ENCODE measurements around the gene PLIN5. TPM values are rescaled to one million over a fixed set of nuclear protein-coding genes. Genes with fewer than 3 reads are reported as not detected.

The PLIN5 gene
- total RNA-seq, 3 donors from 2014 or later: 10.4 to 26.2 (median 15.4) TPM

DNA sequence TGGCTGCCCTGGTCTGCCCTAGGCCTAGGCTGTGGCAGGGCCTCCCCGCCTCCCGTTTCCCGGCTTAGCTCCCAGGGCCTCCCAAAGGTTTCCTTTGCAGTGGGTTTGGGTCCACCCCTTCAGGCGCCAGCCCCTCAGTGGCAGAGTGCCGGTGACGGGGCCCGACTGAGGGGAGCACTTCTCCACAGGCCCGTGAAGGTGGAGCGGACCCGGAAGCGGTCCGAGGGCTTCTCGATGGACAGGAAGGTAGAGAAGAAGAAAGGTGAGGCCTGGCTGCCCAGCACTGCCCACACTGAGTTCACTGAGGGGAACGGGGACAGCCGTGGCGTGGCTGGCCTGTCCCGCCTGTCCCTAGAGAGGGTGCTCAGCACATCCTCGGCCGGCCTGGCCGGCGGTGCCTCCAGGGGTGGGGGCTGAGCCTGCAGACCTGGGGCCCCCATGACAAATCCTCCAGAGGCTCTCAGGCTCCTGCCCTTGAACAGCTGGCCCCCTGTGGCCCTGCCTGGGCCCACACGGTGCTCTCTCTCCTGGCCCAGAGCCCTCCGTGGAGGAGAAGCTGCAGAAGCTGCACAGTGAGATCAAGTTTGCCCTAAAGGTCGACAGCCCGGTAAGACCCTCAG is 37.1 kb downstream of the PLIN5 start:
- Histone ChIP-seq H3K27ac (no peak overlapping the region), H3K9me3 (no peaks in the 10 kb centered on the region), H3K27me3 (no peaks in the 10 kb centered on the region), H3K4me1 (no peaks in the 10 kb centered on the region), H3K36me3 (no peaks in the 10 kb centered on the region), H3K4me3 (no peak overlapping the region)
- DNase-seq (ENCODE audit: low spot score in 2 of 2): no peak
- intact Hi-C loops (cut with DNase I; ENCODE audit: low total_unique reads): no loop called here
- no peak for TF ChIP-seq POLR2AphosphoS5 (IDR thresholded peaks at IDR 0.05)
- TF ChIP-seq POLR2A (IDR thresholded peaks at IDR 0.05): no peak
- TF ChIP-seq, protein P1, sequence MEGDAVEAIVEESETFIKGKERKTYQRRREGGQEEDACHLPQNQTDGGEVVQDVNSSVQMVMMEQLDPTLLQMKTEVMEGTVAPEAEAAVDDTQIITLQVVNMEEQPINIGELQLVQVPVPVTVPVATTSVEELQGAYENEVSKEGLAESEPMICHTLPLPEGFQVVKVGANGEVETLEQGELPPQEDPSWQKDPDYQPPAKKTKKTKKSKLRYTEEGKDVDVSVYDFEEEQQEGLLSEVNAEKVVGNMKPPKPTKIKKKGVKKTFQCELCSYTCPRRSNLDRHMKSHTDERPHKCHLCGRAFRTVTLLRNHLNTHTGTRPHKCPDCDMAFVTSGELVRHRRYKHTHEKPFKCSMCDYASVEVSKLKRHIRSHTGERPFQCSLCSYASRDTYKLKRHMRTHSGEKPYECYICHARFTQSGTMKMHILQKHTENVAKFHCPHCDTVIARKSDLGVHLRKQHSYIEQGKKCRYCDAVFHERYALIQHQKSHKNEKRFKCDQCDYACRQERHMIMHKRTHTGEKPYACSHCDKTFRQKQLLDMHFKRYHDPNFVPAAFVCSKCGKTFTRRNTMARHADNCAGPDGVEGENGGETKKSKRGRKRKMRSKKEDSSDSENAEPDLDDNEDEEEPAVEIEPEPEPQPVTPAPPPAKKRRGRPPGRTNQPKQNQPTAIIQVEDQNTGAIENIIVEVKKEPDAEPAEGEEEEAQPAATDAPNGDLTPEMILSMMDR (IDR thresholded peaks at IDR 0.05): no peak

DNA sequence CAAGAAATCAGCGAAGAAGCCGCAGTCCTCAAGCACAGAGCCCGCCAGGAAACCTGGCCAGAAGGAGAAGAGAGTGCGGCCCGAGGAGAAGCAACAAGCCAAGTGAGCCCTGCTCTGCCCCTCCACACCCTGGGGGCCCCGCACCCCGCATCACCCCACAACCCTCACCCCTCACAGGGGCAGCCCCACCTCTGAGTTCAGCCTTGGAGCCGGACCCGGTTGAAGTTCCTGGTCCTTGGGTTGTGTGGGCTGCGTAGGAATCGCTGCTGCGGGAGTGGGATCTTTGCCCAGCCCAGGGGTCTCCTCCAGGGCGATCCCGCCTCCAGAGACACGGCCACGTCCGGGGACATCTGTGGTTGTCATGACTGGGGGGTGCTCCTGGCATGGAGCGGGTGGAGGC is 38.7 kb downstream of the PLIN5 start:
- H3K4me3 ChIP-seq: no peak overlapping the region
- intact Hi-C loops (cut with DNase I; ENCODE audit: low total_unique reads): no loop called here
- no peaks in the 10 kb centered on the region for H3K4me1 ChIP-seq
- no peaks in the 10 kb centered on the region for H3K36me3 ChIP-seq
- no peak for DNase-seq (ENCODE audit: low spot score in 2 of 2)
- no peak for TF ChIP-seq POLR2A (IDR thresholded peaks at IDR 0.05)
- TF ChIP-seq, protein P1 (IDR thresholded peaks at IDR 0.05): no peak
- TF ChIP-seq POLR2AphosphoS5 (IDR thresholded peaks at IDR 0.05): no peak
- H3K27me3 ChIP-seq: no peaks in the 10 kb centered on the region
- H3K27ac ChIP-seq: no peak overlapping the region
- H3K9me3 ChIP-seq: no peaks in the 10 kb centered on the region

DNA sequence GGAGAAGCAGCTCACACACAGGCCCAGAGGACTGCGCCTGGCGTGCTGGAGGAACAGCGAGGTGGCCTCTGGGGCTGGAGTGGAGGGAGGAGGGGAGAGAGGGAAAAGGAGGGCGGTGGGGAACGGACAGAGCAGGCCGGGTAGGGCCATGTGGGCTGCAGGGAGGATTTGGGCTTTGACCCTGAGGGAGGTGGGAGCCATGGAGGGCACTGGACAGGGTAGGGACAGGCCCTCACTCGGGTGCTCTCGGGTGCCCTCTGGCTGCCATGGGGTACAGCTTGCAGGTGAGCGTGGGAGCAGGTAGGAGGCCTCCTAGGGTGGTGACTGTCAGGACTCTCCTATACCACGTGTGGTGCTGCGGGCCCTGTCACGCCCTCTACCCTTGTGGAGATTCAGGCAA is 39.6 kb downstream of the PLIN5 start:
- TF ChIP-seq POLR2A (IDR thresholded peaks at IDR 0.05) (no peak), POLR2AphosphoS5 (IDR thresholded peaks at IDR 0.05) (no peak)
- TF ChIP-seq, protein P1 (IDR thresholded peaks at IDR 0.05): no peak
- DNase-seq (ENCODE audit: low spot score in 2 of 2): no peak
- intact Hi-C loops (cut with DNase I; ENCODE audit: low total_unique reads): no loop called here
- Histone ChIP-seq H3K27me3 (no peaks in the 10 kb centered on the region), H3K4me3 (no peak overlapping the region), H3K9me3 (no peaks in the 10 kb centered on the region), H3K36me3 (no peaks in the 10 kb centered on the region), H3K27ac (no peak overlapping the region), H3K4me1 (no peaks in the 10 kb centered on the region)

DNA sequence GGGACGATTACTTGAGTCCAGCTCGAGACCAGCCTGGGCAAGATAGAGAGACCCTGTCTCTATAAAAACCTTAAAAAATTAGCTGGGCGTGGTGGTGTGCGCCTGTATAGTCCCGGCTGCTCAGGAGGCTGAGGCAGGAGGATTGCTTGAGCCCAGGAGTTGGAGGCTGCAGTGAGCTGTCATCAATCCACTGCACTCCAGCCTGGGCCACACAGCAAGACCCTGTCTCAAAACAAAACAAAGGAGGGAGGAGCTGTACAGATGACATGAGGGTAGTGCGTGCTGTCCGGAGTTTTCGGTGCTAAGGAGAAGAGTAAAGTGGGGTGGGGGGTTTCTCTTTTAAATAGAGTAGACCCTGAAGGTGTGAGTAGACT is 40.3 kb downstream of the PLIN5 start:
- TF ChIP-seq, protein P1 (IDR thresholded peaks at IDR 0.05): no peak
- TF ChIP-seq POLR2A (IDR thresholded peaks at IDR 0.05): no peak
- no peak for TF ChIP-seq POLR2AphosphoS5 (IDR thresholded peaks at IDR 0.05)
- no peaks in the 10 kb centered on the region for H3K9me3 ChIP-seq
- H3K36me3 ChIP-seq: no peaks in the 10 kb centered on the region
- no peak overlapping the region for H3K27ac ChIP-seq
- no peaks in the 10 kb centered on the region for H3K4me1 ChIP-seq
- no peak overlapping the region for H3K4me3 ChIP-seq
- DNase-seq (ENCODE audit: low spot score in 2 of 2): no peak
- no peaks in the 10 kb centered on the region for H3K27me3 ChIP-seq
- intact Hi-C loops (cut with DNase I; ENCODE audit: low total_unique reads): no loop called here

DNA sequence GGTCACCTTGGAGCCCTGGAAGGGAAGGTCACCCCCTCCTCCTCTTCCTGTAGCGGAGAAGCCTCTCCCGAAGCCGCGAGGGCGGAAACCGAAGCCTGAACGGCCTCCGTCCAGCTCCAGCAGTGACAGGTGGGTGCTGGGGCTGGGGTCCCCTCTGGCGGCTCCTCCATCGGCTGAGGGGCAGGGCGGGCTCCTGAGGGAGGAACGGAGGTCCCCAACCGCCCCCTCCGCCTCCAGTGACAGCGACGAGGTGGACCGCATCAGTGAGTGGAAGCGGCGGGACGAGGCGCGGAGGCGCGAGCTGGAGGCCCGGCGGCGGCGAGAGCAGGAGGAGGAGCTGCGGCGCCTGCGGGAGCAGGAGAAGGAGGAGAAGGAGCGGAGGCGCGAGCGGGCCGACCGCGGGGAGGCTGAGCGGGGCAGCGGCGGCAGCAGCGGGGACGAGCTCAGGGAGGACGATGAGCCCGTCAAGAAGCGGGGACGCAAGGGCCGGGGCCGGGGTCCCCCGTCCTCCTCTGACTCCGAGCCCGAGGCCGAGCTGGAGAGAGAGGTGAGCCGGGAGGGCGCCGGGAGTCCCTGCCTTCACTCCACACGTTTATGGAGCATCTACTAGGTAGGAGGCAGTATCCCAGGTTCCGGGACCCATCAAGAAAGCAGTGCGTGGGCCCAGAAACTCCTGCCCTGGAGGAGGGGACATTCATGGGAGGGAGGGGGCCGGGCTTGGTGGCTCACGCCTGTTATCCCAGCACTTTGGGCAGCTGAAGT is 40.9 kb downstream of the PLIN5 start:
- intact Hi-C loops (cut with DNase I; ENCODE audit: low total_unique reads): no loop called here
- no peaks in the 10 kb centered on the region for H3K9me3 ChIP-seq
- no peaks in the 10 kb centered on the region for H3K27me3 ChIP-seq
- H3K4me1 ChIP-seq: no peaks in the 10 kb centered on the region
- H3K4me3 ChIP-seq: no peak overlapping the region
- H3K27ac ChIP-seq: no peak overlapping the region
- TF ChIP-seq POLR2AphosphoS5 (IDR thresholded peaks at IDR 0.05) (no peak), POLR2A (IDR thresholded peaks at IDR 0.05) (no peak)
- TF ChIP-seq, protein P1 (IDR thresholded peaks at IDR 0.05): no peak
- no peaks in the 10 kb centered on the region for H3K36me3 ChIP-seq
- DNase-seq (ENCODE audit: low spot score in 2 of 2): no peak

Data from breast epithelium (tissue), 4 donors.